Kidney (tissue), 14 donors: ENCODE data around the gene FGFR3. TPM values are rescaled to one million over a fixed set of nuclear protein-coding genes. Genes with fewer than 3 reads are reported as not detected.

Experiments
- DNase-seq, 5 donors: peaks; one replicate each; pipeline ENCODE4 v3.0.0-alpha.2; 2013 to 2020
- FAIRE-seq: peaks from 2 replicates; lab custom pipeline; 2012; peaks lifted over from hg19 to GRCh38; lab: Jason Lieb, UNC
- H3K27ac ChIP-seq, 2 donors: one replicate each; pipeline ENCODE4 v1.7.0; 2013; ENCODE audit warnings: low read depth in 2 of 2, low read length in 2 of 2, inconsistent platforms in 1 of 2
- H3K27me3 ChIP-seq: one replicate; pipeline ENCODE4 v1.7.1; 2013; ENCODE audit warnings: low read length, inconsistent platforms; ENCODE audit not compliant: control insufficient read depth, insufficient read depth
- H3K36me3 ChIP-seq, 3 donors: one replicate each; pipeline versions ENCODE4 v1.7.0 to v1.7.1; 2013; ENCODE audit warnings: low read length in 3 of 3, control low read depth in 1 of 3, inconsistent platforms in 1 of 3; ENCODE audit not compliant: insufficient read depth in 3 of 3, control insufficient read depth in 2 of 3
- H3K4me1 ChIP-seq, 3 donors: one replicate each; pipeline versions ENCODE4 v1.7.0 to v1.7.1; 2013; ENCODE audit warnings: low read length in 3 of 3, inconsistent platforms in 1 of 3, low read depth in 1 of 3; ENCODE audit not compliant: control insufficient read depth in 2 of 3, insufficient read depth in 2 of 3
- H3K4me3 ChIP-seq, 3 donors: one replicate each; pipeline versions ENCODE4 v1.7.0 to v1.8.1; 2013; ENCODE audit warnings: low read length in 3 of 3, control low read depth in 1 of 3, inconsistent platforms in 1 of 3
- H3K9ac ChIP-seq, 3 donors: one replicate each; pipeline versions ENCODE4 v1.7.0 to v1.7.1; 2013; ENCODE audit warnings: low read length in 3 of 3, control low read depth in 1 of 3, inconsistent platforms in 1 of 3
- H3K9me3 ChIP-seq, 3 donors: one replicate each; pipeline versions ENCODE4 v1.7.0 to v1.7.1; 2013; ENCODE audit warnings: low read length in 3 of 3, control low read depth in 1 of 3, inconsistent platforms in 1 of 3; ENCODE audit not compliant: control insufficient read depth in 2 of 3, insufficient read depth in 1 of 3
- CTCF ChIP-seq: IDR thresholded peaks from 3 replicates; pipeline ENCODE4 v1.5.1; 2012; ENCODE audit warnings: mild to moderate bottlenecking, moderate library complexity, borderline replicate concordance; ENCODE audit not compliant: insufficient read depth; ENCODE audit errors: extremely low read depth
- intact Hi-C: fragments of 100-400 bp; cut with DNase I; formaldehyde crosslinking; loops from one replicate; pipeline ENCODE4 v1.11.1; 2022
- polyA plus RNA-seq: library from polyadenylated mRNA; stranded (reverse); fragments of 350-450 nt; fragmentation: Illumina TruSeq; extraction: RNeasy Lipid Tissue Mini Kit (QIAGEN cat#74804); gene quantifications from one replicate; pipeline ENCODE4 v1.2.3, GENCODE V29; 2014; ENCODE audit warnings: low read depth, low replicate concordance; ENCODE audit not compliant: insufficient read depth
- total RNA-seq: library from RNA; stranded (reverse); fragmentation: NEBNext Ultra II Directional; extraction: Animal tissue kit (Norgen Biotek cat#: 25700); gene quantifications from one replicate; pipeline ENCODE4 v1.2.1, GENCODE V29; 2021
- donor health status: control.
- donor health status: control.
- donor health status: control.
- donor health status: control.
- donor health status: control.
- donor health status: DM: yes; HTN: yes; CAD: no.
- donor health status: Normal renal cell carcinoma (clear cell type).

The FGFR3 gene
- total and polyA plus RNA-seq, 2 donors from 2014 or later, result 25.5 to 28.5 TPM

- Histone ChIP-seq H3K9ac (no peak overlapping the region), H3K27ac (no peak overlapping the region), H3K36me3 (peaks cover 0 to 17% (median 9%) of the 10 kb centered on the region in 3 donors), H3K4me3 (no peak overlapping the region), H3K9me3 (no peaks in the 10 kb centered on the region), H3K4me1 (peaks cover 0 to 6% (median 4%) of the 10 kb centered on the region in 3 donors), H3K27me3 (no peaks in the 10 kb centered on the region)
- DNase-seq (no peak), FAIRE-seq (no peak)
- no peak for TF ChIP-seq CTCF
- intact Hi-C loops, result no loop called here
These were observed 19.6 kb downstream of the FGFR3 start for GRCh38 chr4:1812720-1813119.

- peaks cover 0 to 19% (median 9%) of the 10 kb centered on the region in 3 donors for H3K36me3 ChIP-seq
- no peak overlapping the region for H3K9ac ChIP-seq
- H3K4me3 ChIP-seq, result no peak overlapping the region
- intact Hi-C loops, result no loop called here
- no peaks in the 10 kb centered on the region for H3K27me3 ChIP-seq
- no peak for TF ChIP-seq CTCF
- H3K4me1 ChIP-seq, result peaks cover 0 to 6% (median 4%) of the 10 kb centered on the region in 3 donors
- no peak for FAIRE-seq
- no peaks in the 10 kb centered on the region for H3K9me3 ChIP-seq
- no peak overlapping the region for H3K27ac ChIP-seq
- no peak for DNase-seq
These were observed 20.1 kb downstream of the FGFR3 start for GRCh38 chr4:1813231-1813630.

GRCh38 chr4:1813915-1814314, 20.8 kb downstream of the FGFR3 start:
- H3K27ac ChIP-seq, result no peak overlapping the region
- no peak overlapping the region for H3K4me3 ChIP-seq
- H3K9ac ChIP-seq, result no peak overlapping the region
- intact Hi-C loops, result no loop called here
- H3K36me3 ChIP-seq, result peaks cover 0 to 19% (median 9%) of the 10 kb centered on the region in 3 donors
- H3K4me1 ChIP-seq, result peaks cover 0 to 6% (median 6%) of the 10 kb centered on the region in 3 donors
- H3K27me3 ChIP-seq, result no peaks in the 10 kb centered on the region
- H3K9me3 ChIP-seq, result no peaks in the 10 kb centered on the region
- DNase-seq, result no peak
- FAIRE-seq, result no peak
- no peak for TF ChIP-seq CTCF

- no peak for DNase-seq
- TF ChIP-seq CTCF, result no peak
These were observed 21.4 kb downstream of the FGFR3 start for GRCh38 chr4:1814453-1814852.

More at GRCh38 chr4:1814453-1814852, 21.4 kb downstream of the FGFR3 start:
- no peak overlapping the region for H3K9ac ChIP-seq
- H3K27me3 ChIP-seq, result no peaks in the 10 kb centered on the region
- H3K9me3 ChIP-seq, result no peaks in the 10 kb centered on the region
- no peak for FAIRE-seq
- H3K27ac ChIP-seq, result no peak overlapping the region
- H3K4me3 ChIP-seq, result no peak overlapping the region
- H3K4me1 ChIP-seq, result peaks cover 0 to 8% (median 6%) of the 10 kb centered on the region in 3 donors
- peaks cover 0 to 23% (median 12%) of the 10 kb centered on the region in 3 donors for H3K36me3 ChIP-seq
- intact Hi-C loops, result no loop called here
